HT-29 (cell line): ENCODE data around the gene IRS2. TPM values are rescaled to one million over a fixed set of nuclear protein-coding genes. Genes with fewer than 3 reads are reported as not detected.

Experiments
- DNase-seq: peaks from one replicate; pipeline ENCODE4 v3.0.0-alpha.2; 2015; ENCODE audit warnings: low spot score
- total RNA-seq: library from RNA; depleted of rRNA; stranded (reverse); fragments of >200 nt; shearing (Covaris generic); gene quantifications from 2 replicates; pipeline ENCODE4 v1.2.3, GENCODE V29; 2014

Gene IRS2
- total RNA-seq, 1 experiment from 2014 or later = 9.1 TPM

GRCh38 chr13:109707742-109708617, 78.4 kb downstream of the IRS2 start:
- DNase-seq = no peak

- no peak for DNase-seq
Observed at GRCh38 chr13:109707044-109707741, 79.2 kb downstream of the IRS2 start.

- no peak for DNase-seq
Observed at GRCh38 chr13:109706015-109706715, 80.2 kb downstream of the IRS2 start.

- peak; percentile 60 for DNase-seq
Observed at GRCh38 chr13:109704771-109705635, 81.4 kb downstream of the IRS2 start.

GRCh38 chr13:109703250-109703649, 83.1 kb downstream of the IRS2 start:
- DNase-seq = no peak
